Left lobe of liver (tissue), 2 donors: ENCODE measurements around the gene PALM. TPM values are rescaled to one million over a fixed set of nuclear protein-coding genes. Genes with fewer than 3 reads are reported as not detected.
"Not testable (repeated sequence)": the region's sequence is repeated elsewhere in the genome, so short reads cannot be mapped to it uniquely, and the experiment has no call there.

Experiments used
- ATAC-seq: fragments of 200-7000 bp; cut with Tn5 transposase; one replicate; pipeline ENCODE4 v1.9.1; 2020; ENCODE audit warnings: mild to moderate bottlenecking, moderate library complexity
- DNase-seq: peaks from one replicate; pipeline ENCODE4 v3.0.0-alpha.2; 2020; ENCODE audit warnings: low spot score
- total RNA-seq: library from RNA; stranded (reverse); gene quantifications from one replicate; pipeline ENCODE4 v1.2.1, GENCODE V29; 2021
- donor health status: DM: no; HTN: no; CAD: no; lungs with moderate emphysema.
- donor health status: DM: no; HTN: yes; CAD: no.

PALM gene
- total RNA-seq, 1 donor from 2014 or later: 6.6 TPM

DNA sequence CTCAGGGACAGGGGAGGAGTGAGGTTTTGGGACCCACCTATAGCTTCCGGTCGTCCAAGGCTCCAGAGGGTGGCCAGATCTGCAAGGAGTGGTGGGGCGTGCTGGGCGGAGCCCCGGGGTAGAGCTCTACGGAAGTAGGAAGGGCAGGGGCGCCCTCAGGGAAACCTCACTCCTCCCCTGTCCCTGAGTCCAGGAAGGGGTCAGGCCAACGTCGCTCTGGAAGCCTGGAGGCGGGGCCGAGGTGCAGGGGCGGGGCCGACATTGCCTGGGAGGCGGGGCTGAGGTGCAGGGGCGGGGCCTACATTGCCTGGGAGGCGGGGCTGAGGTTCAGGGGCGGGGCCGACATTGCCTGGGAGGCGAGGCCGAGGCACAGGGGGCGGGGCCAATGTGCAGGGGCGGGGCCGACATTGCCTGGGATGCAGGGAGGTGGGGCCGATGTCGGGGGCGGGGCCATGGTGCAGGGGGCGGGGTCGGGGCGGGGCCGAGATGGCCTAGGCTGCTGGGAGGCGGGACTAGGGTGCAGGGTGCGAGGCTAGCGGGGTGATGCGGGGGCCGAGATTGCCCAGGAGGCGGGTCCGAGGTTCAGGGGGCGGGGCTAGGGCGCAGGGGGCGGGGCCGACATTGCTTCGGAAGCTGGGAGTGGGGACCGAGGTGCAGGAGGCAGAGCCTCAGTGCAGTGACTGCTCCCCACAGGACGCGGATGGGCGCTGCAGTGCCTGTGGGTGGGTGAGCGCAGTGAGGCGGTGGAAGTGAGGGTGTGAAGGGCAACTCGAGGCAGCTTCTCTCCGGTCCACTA, 4.9 kb upstream of the PALM start:
- ATAC-seq (peak; percentile 78), DNase-seq (peak; percentile 67)

DNA sequence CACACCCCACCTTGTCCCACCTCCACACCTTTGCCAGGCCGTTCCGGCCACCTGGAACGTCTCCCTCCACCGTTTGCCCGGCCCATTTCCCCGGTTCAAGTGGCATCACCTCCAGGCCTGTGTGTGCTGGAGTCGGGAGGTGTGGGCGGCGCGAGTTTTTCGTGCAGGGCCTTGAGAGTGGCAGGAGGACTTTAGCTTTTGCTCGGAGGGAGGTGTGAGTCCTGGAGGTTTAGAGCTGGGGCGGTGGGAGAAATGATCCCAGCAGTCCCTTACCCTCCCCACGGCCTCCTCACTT, 4.3 kb upstream of the PALM start:
- ATAC-seq: no peak
- DNase-seq: no peak

DNA sequence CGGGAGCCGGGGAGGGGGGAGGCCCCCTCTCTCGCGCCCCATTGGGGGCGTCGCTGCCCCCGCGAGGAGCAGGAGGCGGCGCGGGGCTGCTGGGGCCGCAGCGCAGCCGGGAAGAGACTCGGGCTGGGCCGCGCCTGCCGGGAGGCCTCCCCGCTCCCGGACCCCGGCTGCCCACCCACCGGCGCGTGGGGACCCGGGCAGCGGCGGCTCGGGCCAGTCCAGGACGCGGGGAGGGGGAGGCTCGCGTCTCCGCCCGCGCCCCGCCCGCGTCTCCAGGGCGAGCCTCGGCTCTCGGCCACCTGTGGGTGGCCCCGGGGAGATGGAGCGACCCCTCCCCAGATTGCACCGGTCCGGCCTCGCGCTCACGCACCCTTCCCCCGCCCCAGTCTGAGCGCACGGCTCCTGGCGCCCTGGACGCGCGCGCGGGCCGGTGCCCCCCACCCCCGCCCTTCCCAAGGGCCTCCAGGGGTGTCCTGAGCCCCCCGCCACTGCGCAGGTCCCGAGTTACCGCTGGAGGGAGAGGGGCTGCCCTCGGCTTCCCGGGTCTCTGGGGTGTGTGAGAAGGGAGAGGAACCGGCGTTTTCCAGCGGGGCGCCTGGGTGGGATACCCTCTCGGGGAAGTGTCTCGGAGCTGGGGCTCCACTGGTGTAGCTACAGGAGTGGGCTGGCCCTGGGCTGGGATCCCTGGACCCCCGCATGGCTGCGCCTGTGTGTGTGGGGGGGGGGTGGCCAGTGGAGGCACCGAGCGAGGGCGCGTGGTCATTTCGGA, 645 bp downstream of the PALM start:
- ATAC-seq (no peak), DNase-seq (no peak)

DNA sequence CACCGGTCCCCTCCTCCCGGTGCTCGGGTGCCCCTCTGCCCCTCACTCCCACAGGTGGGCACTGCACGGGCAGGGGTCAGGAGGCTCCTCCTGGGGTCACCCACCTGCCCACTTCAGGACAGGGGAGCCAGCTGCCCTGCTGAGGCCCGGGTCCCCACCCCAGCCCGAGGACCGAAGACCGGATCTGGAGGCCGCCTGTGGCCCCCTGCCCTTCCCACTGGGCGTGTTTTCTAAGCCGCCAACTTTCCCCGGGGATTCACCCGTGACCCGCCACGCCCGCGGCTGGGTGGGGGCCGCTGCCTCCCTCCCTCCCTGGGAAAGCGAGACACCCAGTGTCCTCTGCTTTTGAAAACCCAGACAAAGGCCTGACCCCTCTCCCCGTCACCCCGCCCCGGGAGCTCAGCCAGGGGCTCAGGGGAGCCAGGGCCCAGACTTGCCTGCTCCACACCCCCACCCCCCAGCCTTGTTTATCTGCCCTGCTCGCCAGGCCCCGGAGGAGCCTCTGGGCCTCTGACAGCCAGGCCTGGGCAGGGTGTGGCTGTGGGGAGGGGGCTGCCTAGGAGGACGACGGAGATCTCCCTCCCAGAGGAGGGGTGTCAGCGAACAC, 1.3 kb downstream of the PALM start:
- DNase-seq (no peak), ATAC-seq (peak; percentile 7)

DNA sequence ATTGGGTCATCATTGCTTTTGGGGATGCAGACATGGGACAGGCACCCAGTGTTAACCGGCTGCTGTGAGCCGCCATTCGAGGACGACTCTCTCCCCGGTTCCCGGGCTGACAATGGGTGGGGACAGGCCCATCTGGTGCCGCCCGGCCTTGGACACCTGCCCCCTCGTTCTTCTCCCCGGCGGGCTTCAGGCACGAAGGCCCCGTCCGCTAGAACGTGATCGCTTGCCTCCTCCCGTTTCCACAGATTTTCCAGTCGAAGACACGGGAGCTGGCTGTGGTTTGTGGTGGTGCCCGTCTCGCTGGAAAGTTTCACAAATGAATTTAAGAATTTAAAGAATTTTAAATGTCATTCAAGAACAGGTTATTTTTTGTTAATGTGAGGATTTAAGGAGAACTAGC, 2.0 kb downstream of the PALM start:
- no peak for ATAC-seq
- no peak for DNase-seq

DNA sequence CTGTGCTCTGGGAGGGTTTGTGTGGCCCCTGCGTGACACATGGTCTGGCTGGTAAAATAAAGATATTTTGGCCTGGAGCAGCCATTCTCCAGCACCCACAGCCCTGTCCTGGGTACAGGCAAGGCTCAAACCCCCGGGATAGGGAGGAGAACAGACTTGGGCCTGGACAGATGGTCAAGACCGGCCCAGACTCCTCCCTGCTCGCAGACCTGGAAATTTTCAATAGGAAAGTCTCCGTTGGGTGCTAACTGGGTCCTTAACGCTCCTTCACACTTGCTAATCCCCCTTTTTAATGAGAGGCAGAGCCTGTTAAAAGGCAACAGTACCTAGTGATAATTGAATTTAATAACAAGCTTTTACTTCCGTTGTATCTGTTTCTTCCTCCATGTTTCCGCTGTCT, 2.5 kb downstream of the PALM start:
- DNase-seq: no peak

DNA sequence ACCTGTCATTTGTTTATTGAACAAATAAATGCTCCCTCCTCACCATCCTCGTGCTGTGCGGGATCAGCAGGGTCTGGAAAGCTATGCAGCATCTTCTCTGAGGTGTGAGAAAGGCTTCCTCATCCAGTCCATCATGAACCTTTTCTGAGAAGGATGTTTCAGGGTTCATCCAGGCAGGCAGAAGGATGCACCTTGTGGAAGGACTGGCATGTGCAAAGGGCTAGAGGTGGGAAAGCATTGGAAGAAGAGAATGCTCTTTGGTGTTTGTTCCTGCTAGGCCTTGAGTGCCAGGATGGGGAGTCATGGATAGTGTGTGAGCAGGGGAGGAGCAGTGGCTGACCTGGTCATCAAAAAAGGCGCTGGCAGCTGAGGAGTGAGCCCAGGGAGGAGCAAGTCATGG, 6.6 kb downstream of the PALM start:
- no peak for ATAC-seq
- no peak for DNase-seq

More for the DNA sequence above, 2.5 kb downstream of the PALM start:
- no peak for ATAC-seq

DNA sequence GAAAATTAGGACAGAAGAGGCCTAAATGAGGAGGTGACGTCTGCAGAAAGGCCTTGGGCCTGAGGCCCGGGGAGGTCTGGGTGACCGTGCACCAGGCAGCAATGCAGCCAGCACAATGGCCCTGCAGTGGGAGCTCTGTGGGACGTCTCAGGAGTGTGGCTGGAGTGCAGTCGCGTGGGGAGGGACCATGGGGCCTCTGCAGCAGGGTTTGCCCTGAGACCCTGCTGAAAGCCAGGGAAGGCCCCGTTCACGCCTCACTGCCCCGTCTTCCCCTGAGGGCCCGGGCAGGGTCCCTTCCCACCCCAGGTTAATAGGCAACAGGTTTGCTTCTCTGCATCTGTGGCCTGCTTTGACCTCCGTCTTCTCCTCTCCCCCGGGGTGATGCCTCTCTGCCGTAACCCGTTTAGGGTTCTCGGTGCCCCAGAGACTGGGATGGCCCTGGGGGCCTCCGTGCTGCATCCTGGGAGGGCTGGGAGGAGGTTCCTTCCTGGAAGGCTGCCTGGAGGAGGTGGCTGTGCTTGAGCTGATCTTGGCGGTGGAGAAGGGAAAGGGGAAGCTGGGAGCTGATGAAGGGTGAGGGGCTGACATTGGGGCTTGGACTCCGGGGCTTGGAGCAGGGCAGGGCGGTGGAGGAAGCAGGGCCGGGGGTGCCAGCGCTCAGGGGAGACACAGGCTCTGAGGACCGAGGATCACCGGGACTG, 9.7 kb downstream of the PALM start:
- ATAC-seq (peak; percentile 20), DNase-seq (no peak)

DNA sequence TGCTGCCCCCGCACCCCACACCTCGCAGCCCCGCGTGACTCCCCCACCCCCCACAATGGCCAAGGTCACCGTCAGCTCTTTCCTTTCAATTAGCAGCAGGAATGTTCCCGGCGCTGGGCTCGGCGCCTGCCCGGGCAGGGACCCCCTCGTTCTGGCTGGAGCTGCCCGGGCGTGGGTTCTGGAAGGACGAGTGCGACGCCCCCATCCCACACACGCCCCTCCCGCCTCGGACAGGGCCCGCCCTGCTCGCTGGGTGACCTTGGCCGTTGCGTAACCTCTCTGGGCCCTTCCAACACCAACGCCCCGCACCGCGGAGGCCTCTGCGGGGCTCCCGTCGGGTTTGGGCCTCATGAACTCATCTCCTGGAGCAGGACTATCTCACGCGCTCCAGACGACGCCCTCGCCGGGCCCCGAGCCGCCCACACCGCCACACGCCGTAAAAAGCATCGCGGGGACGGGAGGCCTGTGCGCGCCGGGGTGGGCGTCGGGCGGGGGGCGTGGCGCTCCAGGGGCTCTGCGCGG, 10.3 kb downstream of the PALM start:
- peak; percentile 40 for ATAC-seq
- DNase-seq: no peak

DNA sequence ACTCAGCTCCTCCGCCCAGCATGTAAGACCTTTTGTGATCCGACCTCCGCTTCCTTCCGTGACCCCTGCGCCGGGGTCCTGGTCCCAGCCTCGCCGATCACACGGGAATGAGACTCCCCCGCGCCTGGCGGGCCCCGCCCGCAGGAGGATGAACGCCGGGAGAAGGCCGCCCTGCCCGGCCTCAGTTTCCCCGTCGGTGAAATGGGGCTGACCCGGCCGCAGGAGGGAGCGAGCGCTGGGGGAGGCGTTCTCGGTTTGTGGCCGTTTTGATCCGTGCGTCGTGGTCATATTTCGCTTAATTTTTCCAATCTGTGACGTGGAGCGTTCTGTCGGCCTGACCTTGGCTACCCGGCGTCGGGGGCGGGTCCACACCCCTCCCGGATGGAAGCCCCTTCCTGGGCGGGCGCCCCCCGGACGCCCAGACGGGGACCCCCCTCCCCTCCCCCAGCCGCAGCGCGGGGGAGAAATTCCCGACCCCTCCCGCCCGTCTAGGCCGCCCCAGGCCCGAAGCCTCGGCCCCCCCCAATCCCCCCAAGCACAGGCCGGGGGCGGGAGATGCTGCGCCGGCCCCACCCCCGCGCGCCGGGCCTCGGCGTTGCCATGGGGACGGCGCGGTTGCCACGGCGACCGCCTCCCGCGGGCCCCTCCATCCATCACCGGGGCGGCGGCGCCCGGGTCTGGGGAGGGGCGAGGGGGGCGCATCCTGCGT, 11.1 kb downstream of the PALM start:
- no peak for ATAC-seq
- no peak for DNase-seq

DNA sequence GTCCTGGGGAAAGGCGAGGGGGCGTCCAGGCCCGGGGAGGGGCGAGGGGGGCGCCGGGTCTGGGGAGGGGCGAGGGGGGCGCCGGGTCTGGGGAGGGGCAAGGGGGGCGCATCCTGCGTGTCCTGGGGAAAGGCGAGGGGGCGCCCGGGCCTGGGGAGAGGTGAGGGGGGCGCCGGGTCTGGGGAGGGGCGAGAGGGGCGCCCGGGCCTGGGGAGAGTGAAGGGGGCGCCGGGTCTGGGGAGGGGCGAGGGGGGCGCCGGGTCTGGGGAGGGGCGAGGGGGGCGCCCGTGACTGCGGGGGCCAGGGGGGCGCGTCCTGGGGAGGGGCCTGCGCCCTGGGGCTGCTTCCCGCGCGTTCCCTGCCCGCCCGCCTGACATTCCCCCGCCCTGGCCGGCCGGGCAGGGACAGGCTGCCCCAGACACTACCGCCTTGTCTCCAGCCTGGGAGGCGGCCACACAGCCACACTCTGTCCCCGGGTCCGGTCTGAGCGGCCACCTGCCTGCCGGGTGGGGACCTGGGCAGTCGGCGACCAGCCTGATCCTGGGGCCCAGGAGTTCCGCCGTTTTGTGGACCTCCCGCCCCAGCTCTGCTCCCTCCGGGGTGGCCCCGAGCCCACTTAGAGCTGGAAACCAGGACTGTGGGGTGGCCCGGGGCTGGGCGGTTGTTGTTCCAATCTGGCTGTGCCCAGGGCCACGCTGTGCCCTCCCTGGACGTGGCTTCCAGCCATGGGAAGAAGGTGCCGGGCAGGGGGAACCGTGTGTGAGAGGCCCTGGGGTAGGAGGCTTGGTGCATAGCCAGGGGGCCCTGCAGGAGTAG, 11.8 kb downstream of the PALM start:
- DNase-seq (no peak), ATAC-seq (peak; percentile 53)

DNA sequence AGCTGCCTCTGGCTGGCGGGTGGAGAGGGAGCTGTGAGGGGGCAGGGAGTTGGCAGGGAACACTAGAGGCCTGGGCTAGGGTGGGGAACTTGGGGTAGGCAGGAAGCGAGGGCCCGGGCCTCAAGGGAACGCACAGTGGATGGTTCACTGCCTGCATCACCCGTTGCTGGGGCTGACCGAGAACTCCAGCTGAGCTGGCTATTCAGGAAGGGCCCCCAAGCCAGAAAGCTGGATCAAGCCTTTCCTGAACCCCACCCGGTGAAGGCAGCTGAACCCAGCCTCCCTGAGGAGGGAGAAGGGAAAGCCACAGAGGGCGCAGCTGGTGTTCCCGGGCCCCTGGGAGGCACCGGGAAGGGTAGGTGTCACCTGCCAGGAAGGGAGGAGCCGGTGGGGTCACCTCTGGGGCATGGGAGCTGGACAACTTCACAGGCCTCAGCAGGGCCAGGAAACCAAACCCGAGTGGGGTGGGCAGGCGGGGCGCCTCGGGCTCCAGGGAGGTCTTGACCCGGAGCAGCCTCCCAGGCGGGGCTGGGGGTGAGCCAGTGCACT, 13.9 kb downstream of the PALM start:
- DNase-seq (no peak), ATAC-seq (peak; percentile 17)

DNA sequence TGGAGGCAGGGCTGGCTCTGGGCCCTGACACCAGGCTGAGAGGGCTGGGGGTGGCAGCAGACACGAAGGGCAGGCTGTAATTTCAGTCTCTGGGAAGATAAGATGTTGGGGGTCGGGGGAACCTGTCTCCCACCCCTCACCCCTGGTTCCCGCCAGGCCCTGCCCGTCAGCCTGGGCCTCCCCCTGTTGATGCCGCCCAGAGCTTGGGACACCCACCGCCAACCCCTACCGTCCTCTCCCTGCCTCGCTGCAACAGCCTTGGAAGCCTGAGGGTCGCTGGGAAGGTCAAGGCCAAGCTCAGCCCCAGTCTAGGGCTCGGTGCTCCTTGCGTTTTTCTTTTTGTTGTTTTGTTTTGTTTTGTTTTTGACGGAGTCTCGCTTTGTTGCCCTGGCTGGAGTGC, 14.5 kb downstream of the PALM start:
- ATAC-seq (no peak), DNase-seq (no peak)

DNA sequence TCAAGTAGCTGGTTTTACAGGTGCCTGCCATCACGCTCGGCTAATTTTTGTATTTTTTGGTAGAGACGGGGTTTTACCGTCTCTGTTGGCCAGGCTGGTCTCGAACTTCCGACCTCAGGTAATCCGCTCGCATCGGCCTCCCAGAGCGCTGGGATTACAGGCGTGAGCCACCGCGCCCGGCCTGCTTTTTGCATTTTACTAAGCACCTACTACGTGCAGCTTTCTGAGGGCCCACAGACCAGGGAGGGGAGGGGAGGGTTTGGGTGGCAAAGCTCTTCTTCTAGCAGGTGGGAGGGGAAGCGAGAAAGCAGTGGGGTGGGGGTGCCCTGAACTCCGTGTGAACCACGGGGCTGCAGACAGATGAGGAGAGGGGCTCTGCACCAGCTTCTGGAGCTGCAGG, 15.0 kb downstream of the PALM start:
- ATAC-seq: no peak
- no peak for DNase-seq

DNA sequence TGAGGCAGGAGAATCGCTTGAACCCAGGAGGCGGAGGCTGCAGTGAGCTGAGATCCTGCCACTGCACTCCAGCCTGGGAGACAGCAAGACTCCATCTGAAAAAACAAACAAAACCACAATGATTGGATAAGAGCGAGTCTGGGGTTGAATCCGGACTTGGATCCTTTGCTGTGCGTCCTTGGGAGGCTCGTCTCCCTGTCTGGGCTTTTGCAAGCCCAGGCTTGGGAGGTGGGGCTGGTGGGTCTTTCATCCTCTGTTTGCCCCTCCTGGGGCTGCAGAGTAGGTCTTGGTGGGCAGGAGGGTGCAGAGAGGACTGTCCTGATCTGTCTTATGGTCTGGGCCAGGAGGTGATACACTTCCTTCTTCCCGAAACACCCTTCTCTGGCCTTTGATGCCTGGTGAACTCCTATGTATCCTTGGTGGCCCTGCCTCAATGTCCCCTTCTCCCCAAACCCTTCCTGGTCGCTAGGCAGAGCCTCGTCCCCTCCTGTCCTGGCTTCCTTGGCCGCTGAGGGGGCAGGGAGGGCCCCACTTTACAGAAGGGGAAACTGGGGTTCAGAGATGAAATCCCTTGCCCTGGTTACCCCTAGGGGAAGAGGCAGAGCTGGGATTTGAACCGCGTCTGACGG, 16.8 kb downstream of the PALM start:
- no peak for DNase-seq
- ATAC-seq: no peak

DNA sequence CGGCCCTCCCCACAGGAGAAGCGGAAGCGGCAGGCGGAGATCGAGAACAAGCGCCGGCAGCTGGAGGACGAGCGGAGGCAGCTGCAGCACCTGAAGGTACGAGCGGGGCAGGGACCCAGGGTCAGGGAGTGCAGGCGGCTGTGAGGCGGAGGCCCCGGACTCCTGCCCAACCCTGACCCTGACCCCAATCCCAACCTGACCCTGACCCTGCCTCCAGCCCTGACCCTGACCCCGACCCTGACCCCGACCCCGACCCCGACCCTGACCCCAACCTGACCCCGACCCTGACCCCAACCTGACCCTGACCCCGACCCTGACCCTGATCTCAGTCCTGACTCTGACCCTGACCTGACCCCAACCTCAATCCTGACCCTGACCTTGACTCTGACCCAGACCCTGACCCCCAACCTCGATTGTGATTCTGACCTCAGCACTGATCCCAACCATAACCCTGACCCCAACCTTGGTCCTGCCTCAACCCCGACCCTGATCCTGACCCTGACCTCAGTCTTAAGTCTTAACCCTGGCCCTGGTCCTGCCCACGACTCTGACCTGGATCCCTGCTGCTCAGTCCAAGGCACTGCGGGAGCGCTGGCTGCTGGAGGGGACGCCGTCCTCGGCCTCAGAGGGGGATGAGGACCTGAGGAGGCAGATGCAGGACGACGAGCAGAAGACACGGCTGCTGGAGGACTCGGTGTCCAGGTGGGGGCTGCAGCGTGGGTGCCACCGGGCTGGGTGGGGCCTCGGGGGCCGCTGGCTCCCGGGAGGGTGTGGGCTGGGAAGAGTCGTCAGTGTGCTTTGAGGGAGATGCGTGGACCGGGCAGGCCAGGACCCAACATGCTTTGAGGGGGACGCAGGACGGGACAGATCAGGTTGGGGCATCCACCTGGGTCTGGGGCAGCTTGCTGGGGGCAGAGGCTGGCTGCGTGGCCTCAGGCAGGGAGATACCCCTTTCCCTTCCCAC, 18.5 kb downstream of the PALM start:
- no peak for DNase-seq
- ATAC-seq: peak; percentile 23

DNA sequence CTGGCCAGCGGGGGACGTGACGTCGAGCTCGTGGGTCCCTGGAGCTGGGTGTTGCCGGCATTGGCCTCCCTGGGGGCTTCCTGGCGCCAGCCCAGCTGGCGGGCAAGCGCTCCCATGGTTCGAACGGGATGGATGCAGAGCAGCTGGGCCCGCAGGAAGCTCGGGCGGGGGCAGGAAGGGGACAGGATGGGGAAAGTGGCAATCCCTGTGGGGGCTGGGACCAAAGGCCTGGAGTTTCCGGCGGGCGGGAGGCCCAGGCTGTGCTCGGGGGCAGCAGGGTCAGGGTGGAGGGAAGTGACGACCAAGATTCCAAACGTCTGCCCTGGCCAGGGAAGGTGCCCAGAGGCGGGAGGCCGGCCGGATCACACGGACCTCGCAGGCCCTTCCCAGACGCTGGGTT, 19.3 kb downstream of the PALM start:
- DNase-seq (peak; percentile 67), ATAC-seq (peak; percentile 76)

DNA sequence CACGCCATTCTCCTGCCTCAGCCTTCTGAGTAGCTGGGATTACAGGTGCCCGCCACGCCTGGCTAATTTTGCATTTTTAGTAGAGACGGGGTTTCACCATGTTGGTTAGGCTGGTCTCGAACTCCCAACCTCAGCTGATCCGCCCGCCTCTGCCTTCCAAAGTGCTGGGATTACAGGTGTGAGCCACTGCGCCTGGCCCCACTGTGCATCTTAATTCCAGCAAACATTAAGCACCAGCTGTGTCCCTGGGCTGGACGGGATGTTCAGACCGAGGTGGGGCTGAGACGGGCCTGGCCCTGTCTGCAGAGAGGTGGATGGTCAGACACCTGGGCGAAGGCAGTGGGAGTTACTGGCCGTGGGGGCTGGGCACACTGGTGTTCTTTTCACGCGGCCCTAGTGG, 20.8 kb downstream of the PALM start:
- not testable (repeated sequence) for DNase-seq, ATAC-seq
